Gastrocnemius medialis (tissue), 4 donors: Measurements from ENCODE around the gene FBXO28. TPM values are rescaled to one million over a fixed set of nuclear protein-coding genes. Genes with fewer than 3 reads are reported as not detected.
"Not testable (repeated sequence)": the region's sequence is repeated elsewhere in the genome, so short reads cannot be mapped to it uniquely, and the experiment has no call there.

Experiments used
- ATAC-seq, 2 donors: fragments of 150-250 bp; one replicate each; pipeline ENCODE4 v1.9.1; 2016
- DNase-seq, 2 donors: peaks; one replicate each; pipeline ENCODE4 v3.0.0-alpha.2; 2019
- H3K27ac ChIP-seq, 4 donors: fragments of 200-600 bp; sonication (generic); 1 replicate in 1 of 4; 2 replicates in 3 of 4; pipeline ENCODE4 v1.5.1; 2016 to 2018; ENCODE audit warnings: mild to moderate bottlenecking in 2 of 4, moderate library complexity in 1 of 4
- H3K27me3 ChIP-seq, 3 donors: fragments of 200-600 bp; sonication (generic) in 2 of 3; 1 replicate in 1 of 3; 2 replicates in 2 of 3; pipeline versions ENCODE4 v1.5.1 to v1.6.0; 2016 to 2019; ENCODE audit warnings: mild to moderate bottlenecking in 1 of 3, moderate library complexity in 1 of 3
- H3K36me3 ChIP-seq, 2 donors: fragments of 200-600 bp; sonication (generic) in 1 of 2; one replicate each; pipeline ENCODE4 v1.5.1; 2017 to 2018
- H3K4me1 ChIP-seq, 2 donors: fragments of 200-600 bp; sonication (generic) in 1 of 2; one replicate each; pipeline ENCODE4 v1.5.1; 2016 to 2017; ENCODE audit warnings: mild to moderate bottlenecking in 2 of 2
- H3K4me3 ChIP-seq, 4 donors: fragments of 200-600 bp; sonication (generic) in 3 of 4; 1 replicate in 1 of 4; 2 replicates in 3 of 4; pipeline ENCODE4 v1.5.1; 2016 to 2019; ENCODE audit warnings: mild to moderate bottlenecking in 2 of 4
- H3K9me3 ChIP-seq, 3 donors: fragments of 200-600 bp; sonication (generic) in 2 of 3; 1 replicate in 1 of 3; 2 replicates in 2 of 3; pipeline ENCODE4 v1.5.1; 2016 to 2019
- POLR2A ChIP-seq, 2 donors: fragments of 450-650 bp; IDR thresholded peaks; one replicate each; pipeline ENCODE4 v1.6.1; 2017; ENCODE audit warnings: antibody characterized with exemption in 2 of 2, mild to moderate bottlenecking in 2 of 2, moderate library complexity in 2 of 2
- in situ Hi-C, 4 donors: fragments of 200-750 bp; cut with MboI; loops; one replicate each; pipeline versions ENCODE4 v1.15.0 to v1.8.0; 2017; ENCODE audit warnings: low sequenced_read_pairs in 4 of 4
- intact Hi-C: fragments of 100-400 bp; cut with DNase I; formaldehyde crosslinking; loops from one replicate; pipeline ENCODE4 v1.15.1; 2023; ENCODE audit warnings: low total_unique reads
- total RNA-seq, 4 donors: library from RNA; depleted of rRNA; stranded (reverse); fragments of >200 nt; gene quantifications; one replicate each; pipeline versions ENCODE4 v1.1.0 to v1.2.3, GENCODE V29; 2016
- TF ChIP-seq, protein P1 (sequence below), 5 experiments: fragments of 450-650 bp in 3 of 5; fragments of 200-600 bp in 2 of 5; sonication (generic) in 2 of 5; IDR thresholded peaks in 4 of 5; conservative IDR thresholded peaks in 1 of 5; 1 replicate in 4 of 5; 2 replicates in 1 of 5; pipeline ENCODE4 v1.5.1; 2016 to 2019; ENCODE audit warnings: antibody characterized with exemption in 5 of 5, mild to moderate bottlenecking in 3 of 5, moderate library complexity in 3 of 5

Gene FBXO28
- total RNA-seq, 4 donors from 2014 or later: 20.2 to 30.9 (median 27.4) TPM

DNA sequence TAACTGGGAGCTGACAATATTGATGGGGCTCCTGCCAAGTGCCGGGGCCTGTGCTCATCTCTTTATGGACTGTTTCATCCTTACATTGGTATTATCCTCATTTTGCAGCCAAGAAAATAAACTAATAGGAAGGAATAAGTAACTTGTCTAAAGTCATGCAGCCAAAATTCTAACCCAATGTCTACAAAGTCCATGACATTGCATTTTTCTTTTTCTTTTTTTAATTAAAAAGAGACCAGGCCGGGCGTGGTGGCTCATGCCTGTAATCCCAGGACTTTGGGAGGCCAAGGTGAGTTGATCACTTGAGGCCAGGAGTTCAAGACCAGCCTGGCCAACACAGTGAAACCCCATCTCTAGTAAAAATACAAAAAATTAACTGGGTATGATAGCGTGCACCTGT, 87.9 kb downstream of the FBXO28 start:
- H3K4me1 ChIP-seq: peaks cover 9 to 11% of the 10 kb centered on the region in 2 donors
- H3K27ac ChIP-seq: no peak overlapping the region
- intact Hi-C loops: no loop called here
- no peaks in the 10 kb centered on the region for H3K9me3 ChIP-seq
- TF ChIP-seq, protein P1, sequence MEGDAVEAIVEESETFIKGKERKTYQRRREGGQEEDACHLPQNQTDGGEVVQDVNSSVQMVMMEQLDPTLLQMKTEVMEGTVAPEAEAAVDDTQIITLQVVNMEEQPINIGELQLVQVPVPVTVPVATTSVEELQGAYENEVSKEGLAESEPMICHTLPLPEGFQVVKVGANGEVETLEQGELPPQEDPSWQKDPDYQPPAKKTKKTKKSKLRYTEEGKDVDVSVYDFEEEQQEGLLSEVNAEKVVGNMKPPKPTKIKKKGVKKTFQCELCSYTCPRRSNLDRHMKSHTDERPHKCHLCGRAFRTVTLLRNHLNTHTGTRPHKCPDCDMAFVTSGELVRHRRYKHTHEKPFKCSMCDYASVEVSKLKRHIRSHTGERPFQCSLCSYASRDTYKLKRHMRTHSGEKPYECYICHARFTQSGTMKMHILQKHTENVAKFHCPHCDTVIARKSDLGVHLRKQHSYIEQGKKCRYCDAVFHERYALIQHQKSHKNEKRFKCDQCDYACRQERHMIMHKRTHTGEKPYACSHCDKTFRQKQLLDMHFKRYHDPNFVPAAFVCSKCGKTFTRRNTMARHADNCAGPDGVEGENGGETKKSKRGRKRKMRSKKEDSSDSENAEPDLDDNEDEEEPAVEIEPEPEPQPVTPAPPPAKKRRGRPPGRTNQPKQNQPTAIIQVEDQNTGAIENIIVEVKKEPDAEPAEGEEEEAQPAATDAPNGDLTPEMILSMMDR (IDR thresholded peaks at IDR 0.05 in 4 of 5, conservative IDR thresholded peaks at IDR 0.05 in 1 of 5): no peak
- TF ChIP-seq POLR2A (IDR thresholded peaks at IDR 0.05): no peak
- H3K4me3 ChIP-seq: no peak overlapping the region
- DNase-seq (no peak), ATAC-seq (no peak)
- no peaks in the 10 kb centered on the region for H3K36me3 ChIP-seq
- in situ Hi-C loops: no loop called here
- H3K27me3 ChIP-seq: no peaks in the 10 kb centered on the region

DNA sequence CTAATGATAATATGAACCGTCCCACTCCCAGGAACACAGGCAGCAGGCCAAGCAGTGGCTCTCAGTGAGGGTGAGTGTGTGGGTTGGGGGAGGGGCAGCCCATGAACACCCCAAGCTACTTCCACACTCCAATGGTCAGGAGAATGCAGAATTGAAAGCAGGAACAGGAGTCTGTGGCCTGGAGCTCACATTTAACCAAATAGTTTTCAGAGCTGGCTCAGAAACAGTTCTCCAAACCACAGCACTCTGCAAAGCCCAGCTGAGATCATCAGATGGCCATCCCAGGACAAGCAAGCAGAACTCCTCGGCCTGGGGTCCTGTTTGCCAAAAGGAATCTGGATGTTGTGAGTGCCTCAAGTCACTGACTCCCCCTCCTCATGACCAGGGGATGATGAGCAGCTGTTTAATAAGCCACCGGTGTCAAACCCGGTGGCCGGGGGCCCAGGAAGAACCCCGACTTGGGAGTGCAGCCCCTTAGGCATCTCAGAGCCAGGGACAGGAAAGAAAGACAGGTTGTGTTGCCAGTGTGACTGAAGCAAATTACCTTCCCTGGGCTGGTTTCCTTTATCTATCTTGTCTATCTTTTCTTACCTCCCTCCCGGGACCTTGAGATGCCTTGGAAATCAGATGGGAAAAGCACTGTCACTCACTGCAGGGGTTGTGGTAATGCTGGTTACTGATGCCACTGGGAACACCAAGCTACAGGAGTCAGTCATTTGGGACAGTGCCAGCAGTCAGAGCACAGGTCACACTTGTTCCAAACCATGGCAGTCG, 89.5 kb downstream of the FBXO28 start:
- peak; percentile 4 to 40 for DNase-seq
- no peak overlapping the region for H3K27ac ChIP-seq

DNA sequence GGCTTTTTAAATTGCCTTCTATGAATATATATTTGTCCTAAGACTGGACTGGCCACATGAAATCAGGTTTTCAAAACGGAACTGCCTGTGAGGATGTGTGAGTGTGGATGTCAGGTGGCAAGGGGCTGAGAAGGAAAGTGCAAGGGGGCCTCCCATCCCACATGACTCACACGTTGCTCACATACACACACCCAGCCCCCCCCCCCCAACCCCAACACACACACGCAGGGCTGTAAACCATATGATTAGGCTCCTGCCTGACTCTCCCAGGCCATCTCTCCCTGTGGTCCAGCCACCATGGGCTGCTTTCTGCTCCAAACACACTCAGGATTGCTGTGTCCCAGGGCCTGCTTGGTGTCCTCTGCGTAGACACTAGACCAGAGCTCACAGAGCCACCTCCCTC, 91.5 kb downstream of the FBXO28 start:
- ATAC-seq: peak in 1 of 2 donors; percentile 28
- Histone ChIP-seq H3K4me3 (no peak overlapping the region), H3K27me3 (no peaks in the 10 kb centered on the region), H3K4me1 (peaks cover 9 to 11% of the 10 kb centered on the region in 2 donors), H3K9me3 (no peaks in the 10 kb centered on the region), H3K27ac (no peak overlapping the region), H3K36me3 (no peaks in the 10 kb centered on the region)
- TF ChIP-seq POLR2A (IDR thresholded peaks at IDR 0.05): no peak
- TF ChIP-seq, protein P1 (IDR thresholded peaks at IDR 0.05 in 4 of 5, conservative IDR thresholded peaks at IDR 0.05 in 1 of 5): no peak
- no peak for DNase-seq
- intact Hi-C loops: no loop called here
- in situ Hi-C loops: no loop called here

More for the DNA sequence above, 89.5 kb downstream of the FBXO28 start:
- intact Hi-C loops (no loop called here), in situ Hi-C loops (no loop called here)
- Histone ChIP-seq H3K4me3 (no peak overlapping the region), H3K9me3 (no peaks in the 10 kb centered on the region), H3K4me1 (peaks cover 9 to 11% of the 10 kb centered on the region in 2 donors), H3K36me3 (no peaks in the 10 kb centered on the region), H3K27me3 (no peaks in the 10 kb centered on the region)
- peak; percentile 39 to 54 for ATAC-seq
- no peak for TF ChIP-seq POLR2A (IDR thresholded peaks at IDR 0.05)
- TF ChIP-seq, protein P1 (IDR thresholded peaks at IDR 0.05 in 4 of 5, conservative IDR thresholded peaks at IDR 0.05 in 1 of 5): no peak

DNA sequence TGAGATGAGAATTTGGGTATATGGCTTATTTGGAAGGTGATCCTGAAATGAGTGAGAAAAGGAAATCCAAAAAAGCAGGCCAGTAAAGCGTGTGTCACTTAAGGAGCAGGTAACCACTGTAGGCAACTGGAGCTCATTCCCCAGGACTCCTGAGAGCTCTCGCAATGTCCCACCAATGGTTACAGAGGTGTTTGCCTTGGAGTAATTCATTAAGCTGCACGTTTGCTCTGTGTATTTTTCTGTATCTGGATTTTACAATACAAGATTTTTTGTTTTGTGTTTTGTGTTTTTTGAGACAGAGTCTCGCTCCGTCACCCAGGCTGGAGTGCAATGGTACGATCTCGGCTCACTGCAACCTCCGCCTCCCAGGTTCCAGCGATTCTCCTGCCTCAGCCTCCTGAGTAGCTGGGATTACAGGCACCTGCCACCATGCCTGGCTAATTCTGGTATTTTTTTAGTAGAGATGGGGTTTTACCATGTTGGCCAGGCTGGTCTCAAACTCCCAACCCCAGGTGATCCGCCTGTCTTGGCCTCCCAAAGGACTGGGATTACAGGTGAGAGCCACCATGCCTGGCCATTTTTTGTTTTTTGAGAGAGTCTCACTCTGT, 92.1 kb downstream of the FBXO28 start:
- H3K27me3 ChIP-seq, H3K36me3 ChIP-seq, H3K27ac ChIP-seq, ATAC-seq, DNase-seq, intact Hi-C loops, H3K9me3 ChIP-seq, H3K4me3 ChIP-seq, in situ Hi-C loops: not testable (repeated sequence)
- peaks cover 11 to 12% of the 10 kb centered on the region in 2 donors for H3K4me1 ChIP-seq

DNA sequence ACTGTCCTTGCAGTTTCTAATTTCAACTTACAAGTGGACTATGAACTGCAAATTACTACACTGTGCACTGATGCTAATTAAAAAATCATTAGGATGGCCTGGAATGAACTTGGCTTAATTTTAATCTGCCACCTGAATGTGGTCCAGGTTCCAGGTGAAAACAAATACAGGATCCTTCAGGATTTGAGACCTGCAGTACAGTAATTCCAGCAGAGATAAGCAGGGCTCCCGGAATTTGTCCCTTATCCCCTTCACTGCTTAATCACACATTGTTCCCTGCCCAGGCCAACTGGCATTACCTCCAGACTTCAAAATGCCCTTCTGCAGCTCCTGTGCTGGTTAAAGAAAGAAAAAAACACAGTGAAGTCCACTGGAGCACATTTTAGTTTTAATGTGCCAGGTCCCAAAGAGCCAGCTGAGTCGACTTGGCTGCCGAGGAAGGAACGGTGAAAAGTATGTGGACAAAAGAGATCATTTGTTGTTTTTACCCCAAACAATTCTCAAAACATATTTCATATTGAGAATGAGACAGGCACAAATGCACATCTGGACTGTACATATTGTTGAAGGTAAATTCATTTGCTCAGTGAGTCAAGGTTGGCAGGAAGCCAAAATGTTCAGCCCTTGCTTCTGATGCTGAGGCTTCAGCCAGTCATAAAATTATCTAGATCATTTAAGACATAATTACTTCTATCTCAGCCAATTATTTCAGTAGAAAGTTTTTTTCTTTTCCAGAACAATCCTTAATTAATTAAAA, 97.5 kb downstream of the FBXO28 start:
- in situ Hi-C loops: no loop called here
- Histone ChIP-seq H3K27me3 (no peaks in the 10 kb centered on the region), H3K27ac (peak overlapping the region in 2 of 4 donors; percentile 16 to 56), H3K36me3 (no peaks in the 10 kb centered on the region), H3K4me1 (peaks cover 6 to 12% of the 10 kb centered on the region in 2 donors), H3K9me3 (no peaks in the 10 kb centered on the region), H3K4me3 (no peak overlapping the region)
- intact Hi-C loops: loop anchor here (10.0 kb wide), 2 partner anchors 97 to 223 kb away; partner anchors contain the start of genes FBXO28 and WDR26
- no peak for DNase-seq
- TF ChIP-seq, protein P1 (IDR thresholded peaks at IDR 0.05 in 4 of 5, conservative IDR thresholded peaks at IDR 0.05 in 1 of 5): no peak
- no peak for TF ChIP-seq POLR2A (IDR thresholded peaks at IDR 0.05)
- ATAC-seq: no peak
